ENCODE measurements around the gene APOD. TPM values are rescaled to one million over a fixed set of nuclear protein-coding genes. Genes with fewer than 3 reads are reported as not detected.

The APOD gene
- total RNA-seq, 1 experiment from 2014 or later, result not detected

- H3K27ac ChIP-seq (ENCODE audit: low read length), result no peak overlapping the region
- H3K9me3 ChIP-seq (ENCODE audit: control insufficient read depth, insufficient read depth, low read depth, low read length), result no peaks in the 10 kb centered on the region
- DNase-seq (ENCODE audit: low read depth, low spot score), result no peak
- ATAC-seq, result no peak
- intact Hi-C loops (cut with micrococcal nuclease; ENCODE audit: unreplicated experiment) (no loop called here), in situ Hi-C loops (cut with HindIII; ENCODE audit: low pct_unique_long_range_greater_than_20kb, low sequenced_read_pairs) (no loop called here)
- peaks cover 2% of the 10 kb centered on the region; the same call in 1 of the 2 replicates for H3K4me1 ChIP-seq (ENCODE audit: control insufficient read depth, insufficient read depth, low read length)
- no TSS peak for BruUV-seq (replicated peaks)
- H3K27me3 ChIP-seq (ENCODE audit: control insufficient read depth, insufficient read depth, low read length), result no peaks in the 10 kb centered on the region
- ChIA-PET POLR2A (no interaction called here), CTCF (interaction anchor here (0.8 kb wide), 1 partner anchor 24 kb away, joined by 3 read pairs; no protein-coding TSS in a partner anchor)
- no peak overlapping the region for H3K4me3 ChIP-seq (ENCODE audit: low read depth in 2 of 2, low read length in 2 of 2)
- H3K36me3 ChIP-seq (ENCODE audit: control insufficient read depth, insufficient read depth, low read length), result no peaks in the 10 kb centered on the region
- TF ChIP-seq TCF7L2 (IDR thresholded peaks at IDR 0.05; ENCODE audit: low read depth, low read length) (no peak), SIN3A (IDR thresholded peaks at IDR 0.05; ENCODE audit: borderline replicate concordance, insufficient read depth, low read depth, low read length) (no peak)
Measured at GRCh38 chr3:195555110-195555509, 28.6 kb downstream of the APOD start.

GRCh38 chr3:195554458-195554857, 29.3 kb downstream of the APOD start:
- DNase-seq (ENCODE audit: low read depth, low spot score), result no peak
- Histone ChIP-seq H3K9me3 (ENCODE audit: control insufficient read depth, insufficient read depth, low read depth, low read length) (no peaks in the 10 kb centered on the region), H3K36me3 (ENCODE audit: control insufficient read depth, insufficient read depth, low read length) (no peaks in the 10 kb centered on the region), H3K4me1 (ENCODE audit: control insufficient read depth, insufficient read depth, low read length) (no peaks in the 10 kb centered on the region), H3K27ac (ENCODE audit: low read length) (no peak overlapping the region), H3K27me3 (ENCODE audit: control insufficient read depth, insufficient read depth, low read length) (no peaks in the 10 kb centered on the region), H3K4me3 (ENCODE audit: low read depth in 2 of 2, low read length in 2 of 2) (no peak overlapping the region)
- BruUV-seq (replicated peaks), result no TSS peak
- ChIA-PET CTCF (no interaction called here), POLR2A (no interaction called here)
- TF ChIP-seq, protein P1, sequence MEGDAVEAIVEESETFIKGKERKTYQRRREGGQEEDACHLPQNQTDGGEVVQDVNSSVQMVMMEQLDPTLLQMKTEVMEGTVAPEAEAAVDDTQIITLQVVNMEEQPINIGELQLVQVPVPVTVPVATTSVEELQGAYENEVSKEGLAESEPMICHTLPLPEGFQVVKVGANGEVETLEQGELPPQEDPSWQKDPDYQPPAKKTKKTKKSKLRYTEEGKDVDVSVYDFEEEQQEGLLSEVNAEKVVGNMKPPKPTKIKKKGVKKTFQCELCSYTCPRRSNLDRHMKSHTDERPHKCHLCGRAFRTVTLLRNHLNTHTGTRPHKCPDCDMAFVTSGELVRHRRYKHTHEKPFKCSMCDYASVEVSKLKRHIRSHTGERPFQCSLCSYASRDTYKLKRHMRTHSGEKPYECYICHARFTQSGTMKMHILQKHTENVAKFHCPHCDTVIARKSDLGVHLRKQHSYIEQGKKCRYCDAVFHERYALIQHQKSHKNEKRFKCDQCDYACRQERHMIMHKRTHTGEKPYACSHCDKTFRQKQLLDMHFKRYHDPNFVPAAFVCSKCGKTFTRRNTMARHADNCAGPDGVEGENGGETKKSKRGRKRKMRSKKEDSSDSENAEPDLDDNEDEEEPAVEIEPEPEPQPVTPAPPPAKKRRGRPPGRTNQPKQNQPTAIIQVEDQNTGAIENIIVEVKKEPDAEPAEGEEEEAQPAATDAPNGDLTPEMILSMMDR (IDR thresholded peaks at IDR 0.05), result no peak
- TF ChIP-seq SIN3A (IDR thresholded peaks at IDR 0.05; ENCODE audit: borderline replicate concordance, insufficient read depth, low read depth, low read length) (no peak), REST (IDR thresholded peaks at IDR 0.05; ENCODE audit: insufficient read depth in 1 of 2, low read depth in 2 of 2, low read length in 1 of 2) (no peak), POLR2AphosphoS5 (IDR thresholded peaks at IDR 0.05; ENCODE audit: low read depth, low read length) (no peak)
- in situ Hi-C loops (cut with HindIII; ENCODE audit: low pct_unique_long_range_greater_than_20kb, low sequenced_read_pairs), result no loop called here
- ATAC-seq, result no peak
- intact Hi-C loops (cut with micrococcal nuclease; ENCODE audit: unreplicated experiment), result no loop called here

DNA sequence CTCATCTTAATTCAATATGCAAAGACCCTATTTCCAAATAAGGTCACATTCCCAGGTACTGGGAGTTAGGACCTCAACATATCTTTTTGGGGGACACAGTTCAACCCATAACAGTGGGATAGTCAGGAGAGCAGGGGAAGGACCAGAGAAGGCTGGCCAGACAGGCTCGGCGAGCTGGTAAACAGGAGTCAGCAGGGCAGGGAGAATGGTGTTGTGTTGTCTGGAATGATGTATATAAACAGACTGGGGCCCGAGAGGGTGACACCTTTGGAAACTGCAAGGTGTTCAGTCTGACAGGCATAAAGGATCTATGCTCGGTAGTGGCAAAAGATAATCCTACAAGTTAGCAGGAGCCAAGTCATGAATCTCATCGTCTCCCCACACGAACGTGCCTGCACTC, 30.5 kb downstream of the APOD start:
- Histone ChIP-seq H3K27ac (ENCODE audit: low read length) (no peak overlapping the region), H3K27me3 (ENCODE audit: control insufficient read depth, insufficient read depth, low read length) (no peaks in the 10 kb centered on the region), H3K9me3 (ENCODE audit: control insufficient read depth, insufficient read depth, low read depth, low read length) (no peaks in the 10 kb centered on the region), H3K4me3 (ENCODE audit: low read depth in 2 of 2, low read length in 2 of 2) (no peak overlapping the region), H3K36me3 (ENCODE audit: control insufficient read depth, insufficient read depth, low read length) (no peaks in the 10 kb centered on the region), H3K4me1 (ENCODE audit: control insufficient read depth, insufficient read depth, low read length) (no peaks in the 10 kb centered on the region)
- no TSS peak for BruUV-seq (replicated peaks)
- TF ChIP-seq REST (IDR thresholded peaks at IDR 0.05; ENCODE audit: insufficient read depth in 1 of 2, low read depth in 2 of 2, low read length in 1 of 2) (no peak), POLR2AphosphoS5 (IDR thresholded peaks at IDR 0.05; ENCODE audit: low read depth, low read length) (no peak), SIN3A (IDR thresholded peaks at IDR 0.05; ENCODE audit: borderline replicate concordance, insufficient read depth, low read depth, low read length) (no peak), TCF7L2 (IDR thresholded peaks at IDR 0.05; ENCODE audit: low read depth, low read length) (no peak)
- TF ChIP-seq, protein P1 (IDR thresholded peaks at IDR 0.05), result no peak
- intact Hi-C loops (cut with micrococcal nuclease; ENCODE audit: unreplicated experiment) (no loop called here), in situ Hi-C loops (cut with HindIII; ENCODE audit: low pct_unique_long_range_greater_than_20kb, low sequenced_read_pairs) (no loop called here)
- ChIA-PET CTCF (no interaction called here), POLR2A (interaction anchor here (1.2 kb wide), 1 partner anchor 14 kb away, joined by 3 read pairs; no protein-coding TSS in a partner anchor)
- ATAC-seq (no peak), DNase-seq (ENCODE audit: low read depth, low spot score) (no peak)

All from Panc1 (cell line).